Tibial nerve (tissue), 3 donors: ENCODE data around the gene ITIH3.

Source experiments
- CTCF ChIP-seq, 5 experiments: fragments of 200-600 bp in 3 of 5; fragments of 450-650 bp in 2 of 5; sonication (generic) in 3 of 5; IDR thresholded peaks; one replicate each; pipeline ENCODE4 v1.5.1; 2016 to 2019; ENCODE audit warnings: antibody characterized with exemption in 5 of 5, mild to moderate bottlenecking in 3 of 5, moderate library complexity in 2 of 5
- POLR2A ChIP-seq, 2 donors: fragments of 450-650 bp; IDR thresholded peaks; one replicate each; pipeline ENCODE4 v1.6.1; 2017; ENCODE audit warnings: antibody characterized with exemption in 2 of 2, mild to moderate bottlenecking in 2 of 2, moderate library complexity in 2 of 2

DNA sequence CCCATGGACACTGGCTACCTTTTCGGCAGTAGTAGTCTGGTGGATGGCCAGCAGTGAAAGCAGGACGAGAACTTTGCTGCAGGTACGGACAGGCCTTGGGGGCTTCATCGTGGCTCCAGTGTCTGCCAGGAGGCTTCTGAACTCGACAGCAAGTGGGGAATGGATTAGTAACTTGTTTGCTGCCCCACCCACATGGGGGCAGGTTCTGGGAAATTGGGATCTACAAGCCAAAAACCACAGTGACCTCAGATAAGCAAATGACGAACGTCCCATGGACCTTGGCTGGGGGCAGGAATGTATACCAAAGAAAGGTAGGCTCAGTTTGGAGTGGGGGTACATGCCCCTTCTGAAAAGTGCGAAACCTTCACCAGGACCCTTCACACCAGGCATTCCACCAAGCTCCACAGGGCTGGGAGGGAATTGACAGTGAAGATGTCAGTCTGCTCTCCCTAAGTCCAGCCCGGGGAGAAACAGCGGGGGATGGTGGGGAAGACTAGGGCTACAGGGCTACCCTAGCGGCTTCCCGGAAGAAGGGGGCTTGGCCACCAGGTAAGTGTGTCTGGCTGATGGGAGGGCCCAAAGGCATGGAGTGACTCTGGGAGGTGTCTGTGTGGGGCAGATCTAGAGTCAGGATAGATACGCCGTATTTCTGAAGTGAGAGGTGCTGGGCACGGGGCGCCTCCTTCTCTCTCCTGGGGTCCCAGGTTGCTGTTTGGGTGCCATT is 36.1 kb downstream of the ITIH3 start, which contains the start of gene ITIH4:
- TF ChIP-seq CTCF (IDR thresholded peaks at IDR 0.05) = no peak
- no peak for TF ChIP-seq POLR2A (IDR thresholded peaks at IDR 0.05)
